Rectal smooth muscle tissue (tissue), 1 donor: ENCODE measurements around the gene PALLD.

Experiments used
- H3K27ac ChIP-seq: one replicate; pipeline ENCODE4 v1.7.0; 2013; ENCODE audit warnings: low read depth, low read length, inconsistent platforms
- H3K27me3 ChIP-seq: one replicate; pipeline ENCODE4 v1.7.0; 2013; ENCODE audit warnings: low read length; ENCODE audit not compliant: control insufficient read depth, insufficient read depth
- H3K36me3 ChIP-seq: one replicate; pipeline ENCODE4 v1.7.0; 2013; ENCODE audit warnings: low read length; ENCODE audit not compliant: control insufficient read depth, insufficient read depth
- H3K4me1 ChIP-seq: one replicate; pipeline ENCODE4 v1.7.0; 2013; ENCODE audit warnings: low read length; ENCODE audit not compliant: control insufficient read depth, insufficient read depth
- H3K4me3 ChIP-seq: one replicate; pipeline ENCODE4 v1.7.0; 2013; ENCODE audit warnings: low read length
- H3K9ac ChIP-seq: one replicate; pipeline ENCODE4 v1.7.0; 2013; ENCODE audit warnings: low read length

The PALLD gene

DNA sequence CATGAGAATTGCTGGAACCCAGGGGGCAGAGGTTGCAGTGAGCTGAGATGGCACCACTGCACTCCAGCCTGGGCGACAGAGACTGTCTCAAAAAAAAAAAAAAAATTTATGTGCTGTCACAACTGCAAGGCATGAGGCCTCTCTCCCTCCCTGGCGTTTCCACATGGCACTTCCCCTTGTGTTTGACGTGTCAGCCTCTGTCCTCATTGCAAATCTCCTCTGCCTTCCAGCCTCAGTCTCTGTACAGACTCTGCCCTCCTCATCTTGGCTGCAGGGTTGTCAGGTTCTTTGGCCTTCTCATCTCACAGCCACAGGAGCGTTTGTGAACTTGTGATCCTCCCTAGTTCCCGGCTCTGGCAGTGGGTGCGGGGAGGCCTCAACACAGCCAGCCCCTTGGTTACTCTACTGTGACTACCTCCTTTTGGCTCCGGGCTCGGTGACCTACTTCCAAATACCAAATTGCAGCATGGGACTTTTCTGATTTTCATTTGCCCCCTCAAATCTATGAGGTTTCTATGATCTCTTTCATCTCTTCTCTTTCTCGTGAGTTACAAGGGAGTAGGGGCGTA is 263.2 kb downstream of the PALLD start:
- no peaks in the 10 kb centered on the region for H3K4me1 ChIP-seq
- no peak overlapping the region for H3K4me3 ChIP-seq
- H3K27ac ChIP-seq = no peak overlapping the region
- H3K9ac ChIP-seq = no peak overlapping the region
- no peaks in the 10 kb centered on the region for H3K27me3 ChIP-seq
- no peaks in the 10 kb centered on the region for H3K36me3 ChIP-seq

DNA sequence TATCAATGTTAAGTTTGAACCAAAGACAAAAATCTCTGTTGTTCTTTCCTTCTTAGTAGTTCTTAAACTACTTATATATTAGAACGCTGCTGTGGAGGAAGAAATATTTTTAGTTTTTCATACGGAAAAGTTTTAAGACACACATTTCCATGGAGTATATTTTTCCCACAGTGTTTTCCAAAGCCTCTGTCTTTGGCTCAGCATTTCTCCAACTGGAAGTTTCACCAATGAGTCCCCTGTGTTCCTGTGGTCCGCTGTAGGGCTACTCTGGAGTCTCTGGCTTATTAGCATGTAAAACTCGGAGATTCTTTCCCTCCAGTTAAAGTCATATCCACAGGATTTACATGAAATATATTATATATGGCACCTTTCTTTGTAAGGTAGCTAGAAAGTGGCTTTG is 264.2 kb downstream of the PALLD start:
- H3K9ac ChIP-seq = no peak overlapping the region
- no peaks in the 10 kb centered on the region for H3K27me3 ChIP-seq
- no peaks in the 10 kb centered on the region for H3K4me1 ChIP-seq
- H3K36me3 ChIP-seq = no peaks in the 10 kb centered on the region
- H3K27ac ChIP-seq = no peak overlapping the region
- no peak overlapping the region for H3K4me3 ChIP-seq

DNA sequence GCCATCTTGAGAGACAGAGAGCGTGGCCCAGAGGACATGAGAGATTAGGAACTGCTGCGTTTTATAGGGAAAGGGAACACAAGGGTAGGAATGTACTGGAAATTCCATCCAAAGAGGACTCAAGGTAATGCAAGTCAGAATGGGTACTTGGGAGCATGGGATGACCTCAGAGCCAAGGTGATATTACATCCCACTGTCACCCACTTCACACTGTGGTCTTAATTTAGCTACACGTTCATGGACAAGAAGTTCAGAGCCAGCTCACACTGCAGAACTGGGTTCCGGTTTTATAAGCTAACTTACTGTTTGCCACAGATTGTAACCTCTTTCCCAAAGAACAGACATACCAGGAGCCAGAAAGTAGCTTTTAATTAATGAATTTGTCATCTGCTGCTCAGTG is 268.5 kb downstream of the PALLD start:
- Histone ChIP-seq H3K36me3 (no peaks in the 10 kb centered on the region), H3K27me3 (no peaks in the 10 kb centered on the region), H3K4me1 (peaks cover 11% of the 10 kb centered on the region), H3K27ac (peak overlapping the region; percentile 24), H3K9ac (no peak overlapping the region), H3K4me3 (no peak overlapping the region)

DNA sequence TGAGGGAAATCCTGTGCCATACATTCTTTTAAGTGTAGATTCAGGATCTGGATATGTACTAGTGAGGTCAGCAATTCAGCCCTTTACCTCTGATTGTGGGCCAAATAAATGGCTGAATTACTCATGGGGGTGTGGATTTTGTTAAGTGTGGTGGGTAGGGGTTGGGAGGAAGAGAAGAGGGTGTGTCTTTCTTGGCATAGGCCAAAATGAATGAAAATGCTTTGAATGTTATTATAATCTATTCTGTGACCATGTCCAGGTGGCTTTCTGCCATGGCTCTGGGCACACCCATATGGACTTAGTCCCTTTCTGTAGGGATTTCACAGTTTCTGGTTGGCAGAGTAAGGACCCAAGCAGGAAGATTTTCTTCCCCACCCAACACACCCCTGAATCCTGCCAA is 268.9 kb downstream of the PALLD start:
- Histone ChIP-seq H3K27ac (peak overlapping the region; percentile 3), H3K4me1 (peaks cover 13% of the 10 kb centered on the region), H3K4me3 (no peak overlapping the region), H3K27me3 (no peaks in the 10 kb centered on the region), H3K9ac (no peak overlapping the region), H3K36me3 (no peaks in the 10 kb centered on the region)

DNA sequence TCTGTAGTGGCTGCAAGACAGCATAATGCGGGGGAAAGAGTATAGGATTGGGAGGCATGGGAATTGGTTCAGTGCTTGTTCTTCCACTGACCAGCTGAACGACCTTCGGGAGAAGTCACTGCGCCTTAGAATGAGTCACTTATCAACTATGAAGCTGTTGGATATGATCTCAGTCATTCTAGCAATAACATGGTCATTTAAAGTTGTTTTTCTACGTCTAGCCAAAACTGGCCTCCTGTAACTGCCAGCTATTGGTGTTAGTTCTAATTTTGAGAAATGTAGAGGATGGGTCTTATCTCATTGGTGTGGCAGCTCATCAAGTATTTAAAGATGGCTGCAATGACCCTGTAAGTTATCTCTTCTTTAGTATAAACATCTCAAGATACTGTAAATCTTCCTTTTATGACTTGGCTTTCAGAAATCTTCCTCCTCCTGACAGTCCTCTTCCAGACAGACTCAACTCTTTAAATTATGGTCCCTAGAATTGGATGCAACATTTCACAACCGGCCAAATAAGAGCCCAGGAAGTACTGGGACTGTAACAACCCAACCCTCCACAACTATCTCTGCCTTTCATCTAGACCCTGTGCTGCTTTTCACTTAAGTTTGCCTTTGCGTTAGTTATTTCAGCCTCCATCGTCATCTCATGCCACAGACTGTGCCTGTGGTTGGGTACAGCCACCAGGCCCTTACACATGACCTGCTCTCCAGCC is 269.9 kb downstream of the PALLD start:
- H3K27ac ChIP-seq = no peak overlapping the region
- peaks cover 13% of the 10 kb centered on the region for H3K4me1 ChIP-seq
- no peaks in the 10 kb centered on the region for H3K27me3 ChIP-seq
- H3K9ac ChIP-seq = no peak overlapping the region
- H3K4me3 ChIP-seq = peak overlapping the region; percentile 18
- H3K36me3 ChIP-seq = no peaks in the 10 kb centered on the region

DNA sequence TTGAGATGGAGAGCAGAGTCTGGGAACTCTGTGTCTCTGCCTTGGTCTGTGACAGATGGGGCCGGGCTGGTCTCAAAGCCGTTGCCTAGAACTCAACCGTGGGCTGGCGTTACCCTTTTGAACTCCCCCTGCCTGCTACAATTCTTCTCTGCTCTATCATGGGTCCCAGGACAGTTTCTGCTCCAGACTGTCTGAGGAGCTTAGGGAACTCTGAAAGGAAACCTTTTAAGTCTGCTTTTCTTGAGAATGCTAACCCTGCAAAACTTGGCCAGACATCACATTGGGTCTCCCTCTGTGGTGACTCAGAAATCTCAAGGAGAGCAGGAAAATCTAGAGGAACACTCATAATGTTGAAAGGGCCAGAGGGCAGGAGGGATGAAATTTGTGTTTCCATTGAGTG is 272.6 kb downstream of the PALLD start:
- Histone ChIP-seq H3K4me3 (no peak overlapping the region), H3K9ac (no peak overlapping the region), H3K4me1 (peaks cover 13% of the 10 kb centered on the region), H3K27me3 (no peaks in the 10 kb centered on the region), H3K27ac (peak overlapping the region; percentile 59), H3K36me3 (no peaks in the 10 kb centered on the region)

DNA sequence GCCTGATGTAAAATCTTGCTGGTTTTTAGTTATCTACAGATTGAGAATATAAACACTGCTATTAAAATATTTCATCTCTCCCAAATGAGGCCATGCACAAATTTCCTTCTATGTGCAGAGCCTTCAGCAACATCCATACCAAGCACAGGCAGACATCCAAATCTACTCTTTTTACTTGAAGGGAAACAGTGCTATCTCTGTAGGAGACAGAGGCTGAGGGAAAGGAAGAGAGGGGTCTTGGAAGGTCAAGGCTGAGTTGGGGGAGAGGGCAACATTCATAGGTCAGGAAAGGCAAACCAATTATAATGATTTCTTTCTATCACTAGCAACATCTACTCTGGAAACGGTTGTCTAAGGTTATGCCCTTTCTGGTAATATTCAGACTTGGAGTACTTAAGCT is 273.0 kb downstream of the PALLD start:
- H3K27ac ChIP-seq = peak overlapping the region; percentile 59
- H3K9ac ChIP-seq = no peak overlapping the region
- no peaks in the 10 kb centered on the region for H3K36me3 ChIP-seq
- no peak overlapping the region for H3K4me3 ChIP-seq
- H3K27me3 ChIP-seq = no peaks in the 10 kb centered on the region
- peaks cover 13% of the 10 kb centered on the region for H3K4me1 ChIP-seq

DNA sequence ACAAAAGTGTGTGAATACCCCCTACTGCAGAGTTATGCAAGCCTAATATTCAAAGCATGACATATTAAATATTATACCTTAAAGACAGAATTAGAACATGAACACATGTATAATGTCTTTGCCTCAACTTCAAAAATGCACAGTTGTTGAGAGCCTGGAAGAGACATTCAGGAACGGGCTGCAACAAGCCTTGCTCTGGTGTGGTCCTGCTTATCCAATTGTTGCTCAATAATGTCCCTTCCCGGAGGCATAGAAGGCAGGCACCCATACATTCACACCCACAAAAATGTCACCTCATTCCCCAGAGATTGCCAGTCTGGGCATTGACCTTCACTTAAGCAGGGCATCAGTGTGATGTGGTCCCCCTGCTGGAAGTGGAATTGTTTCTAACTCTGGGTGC is 274.4 kb downstream of the PALLD start:
- Histone ChIP-seq H3K27me3 (no peaks in the 10 kb centered on the region), H3K4me3 (no peak overlapping the region), H3K27ac (no peak overlapping the region), H3K36me3 (no peaks in the 10 kb centered on the region), H3K9ac (no peak overlapping the region), H3K4me1 (peaks cover 13% of the 10 kb centered on the region)

DNA sequence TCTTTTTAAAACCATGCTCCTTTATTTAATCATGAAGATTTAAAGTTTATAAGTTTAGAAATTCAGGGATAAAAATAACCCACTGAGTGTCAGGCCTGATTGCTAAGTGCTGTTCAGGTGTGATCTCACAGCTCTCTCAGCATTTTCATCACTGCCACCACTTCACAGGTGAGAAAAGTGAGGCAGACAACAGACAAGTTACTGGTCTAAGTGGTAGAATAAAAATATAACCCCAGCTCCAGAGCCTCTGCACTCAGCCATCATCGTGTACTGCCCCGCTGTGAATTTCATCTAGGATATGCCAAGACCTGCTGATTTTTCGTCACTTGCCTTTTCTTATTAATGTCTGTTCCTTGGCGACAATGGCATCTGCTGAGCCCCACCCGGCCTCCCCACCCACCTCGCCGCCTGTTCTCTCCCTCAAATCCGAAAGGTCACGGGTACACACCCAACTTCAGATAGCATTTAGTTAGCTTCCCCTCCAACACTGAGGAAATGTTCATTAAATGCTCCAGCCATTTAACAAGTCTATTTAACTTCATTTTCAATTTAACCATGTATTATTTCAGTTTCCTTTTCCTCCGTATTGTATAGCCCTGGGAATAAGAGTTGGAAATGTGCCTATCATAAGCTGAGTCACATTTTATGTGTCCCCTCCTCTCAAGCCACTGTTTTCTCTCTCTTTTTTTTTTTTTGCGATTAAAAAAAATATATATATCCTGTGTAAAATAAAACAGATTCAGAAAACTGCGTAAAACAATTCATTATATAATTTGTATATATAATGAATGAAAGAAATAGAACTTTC is 276.7 kb downstream of the PALLD start:
- Histone ChIP-seq H3K4me1 (peaks cover 13% of the 10 kb centered on the region), H3K9ac (no peak overlapping the region), H3K27ac (no peak overlapping the region)

DNA sequence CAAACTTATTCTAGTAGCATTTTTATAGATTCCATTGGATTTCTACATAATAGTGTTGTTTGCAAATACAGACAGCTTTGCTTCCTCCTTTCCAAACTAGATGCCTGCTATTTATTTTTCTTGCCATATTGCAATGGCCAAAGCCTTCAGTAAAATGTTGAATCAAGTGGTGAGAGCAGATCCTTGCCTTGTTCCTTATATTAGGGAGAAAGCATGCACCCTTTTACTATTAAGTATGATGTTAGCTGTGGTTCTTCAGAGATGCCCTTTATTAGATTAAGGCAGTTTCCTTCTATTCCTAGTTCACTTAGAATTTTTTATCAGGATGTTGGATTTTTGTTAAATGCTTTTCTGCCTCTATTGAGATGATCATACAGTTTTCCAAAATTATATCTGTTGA is 279.5 kb downstream of the PALLD start:
- Histone ChIP-seq H3K27ac (no peak overlapping the region), H3K4me3 (no peak overlapping the region), H3K36me3 (no peaks in the 10 kb centered on the region), H3K4me1 (no peaks in the 10 kb centered on the region), H3K27me3 (no peaks in the 10 kb centered on the region), H3K9ac (no peak overlapping the region)

More for the DNA sequence above, 276.7 kb downstream of the PALLD start:
- H3K4me3 ChIP-seq = no peak overlapping the region
- H3K27me3 ChIP-seq = no peaks in the 10 kb centered on the region
- H3K36me3 ChIP-seq = no peaks in the 10 kb centered on the region

DNA sequence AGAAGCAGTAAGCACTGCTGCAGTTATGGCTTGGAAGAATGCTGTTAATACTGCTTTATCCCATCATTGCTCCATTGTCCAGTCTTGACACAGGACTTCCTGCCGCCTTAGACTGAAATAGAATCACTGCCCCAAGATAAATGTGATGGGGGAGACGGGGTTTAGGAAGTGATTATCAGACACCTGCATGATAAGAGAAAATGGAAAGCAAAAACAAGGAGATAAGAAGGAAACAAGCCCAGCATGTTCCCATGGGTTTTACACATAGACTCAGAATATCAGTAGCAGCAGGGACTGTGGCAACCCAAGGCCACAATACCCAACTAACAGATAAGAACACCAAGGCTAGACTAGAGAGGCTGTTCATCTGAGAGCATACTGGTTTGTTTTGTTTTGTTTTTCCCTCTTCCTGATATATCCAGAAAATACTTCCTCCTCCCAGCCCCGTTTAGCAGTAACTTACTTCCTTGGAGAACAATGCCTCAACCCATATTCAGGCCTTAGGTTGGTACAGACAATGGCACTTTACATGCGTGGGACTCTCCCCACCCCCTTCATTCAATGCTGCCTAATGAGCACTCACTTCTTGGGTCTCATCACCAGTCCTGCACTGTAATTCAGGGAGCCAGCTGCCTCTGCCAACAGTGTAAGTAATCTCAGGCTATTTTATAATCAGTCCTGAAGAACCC is 280.6 kb downstream of the PALLD start:
- H3K9ac ChIP-seq = no peak overlapping the region
- no peaks in the 10 kb centered on the region for H3K4me1 ChIP-seq
- no peak overlapping the region for H3K27ac ChIP-seq
- no peak overlapping the region for H3K4me3 ChIP-seq
- H3K27me3 ChIP-seq = no peaks in the 10 kb centered on the region
- no peaks in the 10 kb centered on the region for H3K36me3 ChIP-seq

DNA sequence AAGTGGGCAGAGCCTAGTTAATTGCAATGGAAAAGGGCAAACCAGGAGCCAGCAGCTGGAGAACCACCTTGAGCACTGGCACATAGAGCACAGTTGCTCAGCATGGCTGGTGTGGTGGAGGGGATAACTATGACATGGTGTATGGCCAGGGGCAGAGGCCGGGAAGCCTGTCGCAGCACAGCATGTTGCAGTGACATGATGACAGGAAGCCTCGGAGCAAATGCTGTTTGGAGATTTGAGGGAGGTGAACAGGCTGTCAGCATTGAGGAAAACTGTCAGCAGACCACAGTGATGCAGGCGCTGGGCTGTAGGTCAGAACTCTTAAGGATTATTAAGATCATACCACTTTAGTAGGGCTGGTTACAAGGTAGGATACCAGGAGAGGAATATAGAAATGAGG is 284.5 kb downstream of the PALLD start:
- Histone ChIP-seq H3K36me3 (no peaks in the 10 kb centered on the region), H3K27ac (no peak overlapping the region)

More for the DNA sequence above, 284.5 kb downstream of the PALLD start:
- Histone ChIP-seq H3K4me3 (no peak overlapping the region), H3K27me3 (no peaks in the 10 kb centered on the region), H3K4me1 (no peaks in the 10 kb centered on the region), H3K9ac (no peak overlapping the region)
